Astrocyte (in vitro differentiated cells and primary cell): Measurements from ENCODE around the gene COG7. TPM values are rescaled to one million over a fixed set of nuclear protein-coding genes. Genes with fewer than 3 reads are reported as not detected.
A peak's percentile ranks its signal among the peaks of the same experiment; 100 is the strongest.

Experiments
- DNase-seq: peaks from one replicate; pipeline ENCODE4 v3.0.0-alpha.2; 2010; ENCODE audit warnings: low read depth
- FAIRE-seq: peaks from 2 replicates; lab custom pipeline; 2011; peaks lifted over from hg19 to GRCh38; lab: Jason Lieb, UNC
- H2AFZ ChIP-seq: 2 replicates; pipeline ENCODE4 v1.6.0; 2012; ENCODE audit warnings: low read depth, low read length, inconsistent platforms
- H3K27ac ChIP-seq: 2 replicates; pipeline ENCODE4 v1.5.1; 2011; ENCODE audit warnings: low read depth, low read length, inconsistent platforms
- H3K27me3 ChIP-seq: 2 replicates; pipeline ENCODE4 v1.6.0; 2011; ENCODE audit warnings: low read length, inconsistent platforms; ENCODE audit not compliant: insufficient read depth
- H3K36me3 ChIP-seq: 2 replicates; pipeline ENCODE4 v1.5.1; 2011; ENCODE audit warnings: low read length, inconsistent platforms; ENCODE audit not compliant: insufficient read depth
- H3K4me1 ChIP-seq: 2 replicates; pipeline ENCODE4 v1.5.1; 2011; ENCODE audit warnings: low read length, inconsistent platforms; ENCODE audit not compliant: insufficient read depth
- H3K4me2 ChIP-seq: 2 replicates; pipeline ENCODE4 v1.6.0; 2012; ENCODE audit warnings: low read length, inconsistent platforms
- H3K4me3 ChIP-seq: 2 replicates; pipeline ENCODE4 v1.5.1; 2011; ENCODE audit warnings: low read depth, mild to moderate bottlenecking, low read length, inconsistent platforms; ENCODE audit not compliant: insufficient read depth
- H3K79me2 ChIP-seq: 2 replicates; pipeline ENCODE4 v1.6.0; 2012; ENCODE audit warnings: mild to moderate bottlenecking, low read length, inconsistent platforms; ENCODE audit not compliant: insufficient read depth
- H3K9ac ChIP-seq: 2 replicates; pipeline ENCODE4 v1.6.0; 2012; ENCODE audit warnings: mild to moderate bottlenecking, low read length, inconsistent platforms
- H3K9me3 ChIP-seq: 2 replicates; pipeline ENCODE4 v1.5.1; 2012; ENCODE audit warnings: low read depth, mild to moderate bottlenecking, low read length, inconsistent platforms; ENCODE audit not compliant: insufficient read depth
- H4K20me1 ChIP-seq: 2 replicates; pipeline ENCODE4 v1.6.0; 2012; ENCODE audit warnings: low read length, inconsistent platforms; ENCODE audit not compliant: insufficient read depth
- H3K27ac Mint-ChIP-seq: one replicate; pipeline ENCODE4 v1.8.0; 2021; ENCODE audit warnings: mild to moderate bottlenecking, mixed read lengths; ENCODE audit not compliant: unreplicated experiment
- H3K27me3 Mint-ChIP-seq: one replicate; pipeline ENCODE4 v1.8.0; 2021; ENCODE audit warnings: low read depth, mixed read lengths; ENCODE audit not compliant: unreplicated experiment
- H3K36me3 Mint-ChIP-seq: one replicate; pipeline ENCODE4 v1.8.0; 2021; ENCODE audit warnings: low read depth, mixed read lengths; ENCODE audit not compliant: unreplicated experiment
- H3K4me1 Mint-ChIP-seq: one replicate; pipeline ENCODE4 v1.8.0; 2021; ENCODE audit warnings: low read depth, mixed read lengths; ENCODE audit not compliant: unreplicated experiment
- H3K4me3 Mint-ChIP-seq: one replicate; pipeline ENCODE4 v1.8.0; 2021; ENCODE audit warnings: mild to moderate bottlenecking, moderate library complexity, mixed read lengths; ENCODE audit not compliant: unreplicated experiment
- H3K9me3 Mint-ChIP-seq: one replicate; pipeline ENCODE4 v1.8.0; 2021; ENCODE audit warnings: mild to moderate bottlenecking, mixed read lengths; ENCODE audit not compliant: unreplicated experiment
- EZH2 ChIP-seq: IDR thresholded peaks from 2 replicates; pipeline ENCODE4 v1.6.1; 2012; ENCODE audit warnings: mild to moderate bottlenecking, low read length, inconsistent platforms; ENCODE audit not compliant: insufficient read depth
- total RNA-seq: library from RNA; stranded (reverse); gene quantifications from 2 replicates; pipeline ENCODE4 v1.2.1, GENCODE V29; 2021
- TF ChIP-seq, protein P1 (sequence below): IDR thresholded peaks from 2 replicates; pipeline ENCODE4 v1.5.1; 2011; ENCODE audit warnings: low read depth, mild to moderate bottlenecking, inconsistent platforms, low read length, moderate library complexity; ENCODE audit not compliant: insufficient read depth

Gene COG7
- total RNA-seq, 1 donor from 2014 or later: 19.8 TPM

DNA sequence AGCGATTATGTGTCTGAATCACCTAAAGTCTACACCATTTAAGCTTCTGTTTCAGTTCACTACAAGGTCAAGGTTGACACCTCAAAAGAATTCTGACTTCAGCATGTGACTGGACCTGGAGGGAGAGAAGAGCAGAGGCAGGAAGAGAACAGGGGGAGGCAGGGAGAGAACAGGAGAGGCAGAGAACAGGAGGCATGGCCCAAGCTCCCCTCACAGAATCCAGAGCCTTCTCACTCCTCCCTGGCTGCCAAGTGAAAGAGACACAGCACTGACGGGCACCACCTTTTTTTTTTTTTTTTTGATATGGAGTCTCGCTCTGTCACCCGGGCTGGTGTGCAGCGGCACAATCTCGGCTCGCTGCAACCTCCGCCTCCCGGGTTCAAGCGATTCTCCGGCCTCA is 45.9 kb upstream of the COG7 start:
- no peak for FAIRE-seq
- H3K27ac Mint-ChIP-seq: no peak overlapping the region

DNA sequence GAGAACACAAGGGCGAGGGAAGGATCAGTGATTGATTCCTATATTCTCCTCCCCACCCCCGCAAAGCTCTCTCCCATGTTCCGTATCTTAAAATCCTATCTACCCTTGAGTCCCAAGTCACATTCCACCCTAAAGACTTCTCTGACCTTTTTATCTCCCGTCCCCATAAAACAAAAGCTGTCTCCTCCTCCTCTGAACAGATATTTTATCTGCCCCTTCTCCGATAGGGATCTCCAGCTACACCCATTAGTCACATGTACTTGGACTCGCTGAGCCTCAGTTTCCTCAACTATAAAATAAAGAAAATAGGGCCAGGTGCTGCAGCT is 44.5 kb upstream of the COG7 start:
- FAIRE-seq (no peak), DNase-seq (no peak)
- H3K79me2 ChIP-seq: peaks cover 56% of the 10 kb centered on the region
- no peaks in the 10 kb centered on the region for H3K36me3 ChIP-seq
- no peak overlapping the region for H3K9ac ChIP-seq
- Mint-ChIP-seq H3K27me3 (no peaks in the 10 kb centered on the region), H3K36me3 (peaks cover 17% of the 10 kb centered on the region), H3K4me1 (peaks cover 17% of the 10 kb centered on the region), H3K27ac (peak overlapping the region; percentile 36), H3K9me3 (no peaks in the 10 kb centered on the region), H3K4me3 (no peak overlapping the region)
- H3K9me3 ChIP-seq: no peaks in the 10 kb centered on the region
- peak overlapping the region; percentile 26 for H3K4me2 ChIP-seq
- H3K27me3 ChIP-seq: no peaks in the 10 kb centered on the region
- no peak overlapping the region for H3K4me3 ChIP-seq
- no peak overlapping the region for H2AFZ ChIP-seq
- H4K20me1 ChIP-seq: peaks cover 76% of the 10 kb centered on the region
- no peak overlapping the region for H3K27ac ChIP-seq
- no peak for TF ChIP-seq EZH2
- TF ChIP-seq, protein P1, sequence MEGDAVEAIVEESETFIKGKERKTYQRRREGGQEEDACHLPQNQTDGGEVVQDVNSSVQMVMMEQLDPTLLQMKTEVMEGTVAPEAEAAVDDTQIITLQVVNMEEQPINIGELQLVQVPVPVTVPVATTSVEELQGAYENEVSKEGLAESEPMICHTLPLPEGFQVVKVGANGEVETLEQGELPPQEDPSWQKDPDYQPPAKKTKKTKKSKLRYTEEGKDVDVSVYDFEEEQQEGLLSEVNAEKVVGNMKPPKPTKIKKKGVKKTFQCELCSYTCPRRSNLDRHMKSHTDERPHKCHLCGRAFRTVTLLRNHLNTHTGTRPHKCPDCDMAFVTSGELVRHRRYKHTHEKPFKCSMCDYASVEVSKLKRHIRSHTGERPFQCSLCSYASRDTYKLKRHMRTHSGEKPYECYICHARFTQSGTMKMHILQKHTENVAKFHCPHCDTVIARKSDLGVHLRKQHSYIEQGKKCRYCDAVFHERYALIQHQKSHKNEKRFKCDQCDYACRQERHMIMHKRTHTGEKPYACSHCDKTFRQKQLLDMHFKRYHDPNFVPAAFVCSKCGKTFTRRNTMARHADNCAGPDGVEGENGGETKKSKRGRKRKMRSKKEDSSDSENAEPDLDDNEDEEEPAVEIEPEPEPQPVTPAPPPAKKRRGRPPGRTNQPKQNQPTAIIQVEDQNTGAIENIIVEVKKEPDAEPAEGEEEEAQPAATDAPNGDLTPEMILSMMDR: no peak
- H3K4me1 ChIP-seq: peaks cover 12% of the 10 kb centered on the region

More for the DNA sequence above, 45.9 kb upstream of the COG7 start:
- H3K4me2 ChIP-seq: no peak overlapping the region
- Mint-ChIP-seq H3K36me3 (peaks cover 13% of the 10 kb centered on the region), H3K27me3 (no peaks in the 10 kb centered on the region), H3K4me1 (peaks cover 26% of the 10 kb centered on the region), H3K9me3 (no peaks in the 10 kb centered on the region), H3K4me3 (no peak overlapping the region)
- H3K4me3 ChIP-seq: no peak overlapping the region
- no peak for TF ChIP-seq EZH2
- TF ChIP-seq, protein P1: no peak
- H3K79me2 ChIP-seq: peaks cover 66% of the 10 kb centered on the region
- no peaks in the 10 kb centered on the region for H3K36me3 ChIP-seq
- H4K20me1 ChIP-seq: peaks cover 74% of the 10 kb centered on the region
- no peaks in the 10 kb centered on the region for H3K9me3 ChIP-seq
- no peaks in the 10 kb centered on the region for H3K27me3 ChIP-seq
- no peak overlapping the region for H3K9ac ChIP-seq
- no peak for DNase-seq
- no peak overlapping the region for H2AFZ ChIP-seq
- H3K4me1 ChIP-seq: peaks cover 4% of the 10 kb centered on the region
- no peak overlapping the region for H3K27ac ChIP-seq

DNA sequence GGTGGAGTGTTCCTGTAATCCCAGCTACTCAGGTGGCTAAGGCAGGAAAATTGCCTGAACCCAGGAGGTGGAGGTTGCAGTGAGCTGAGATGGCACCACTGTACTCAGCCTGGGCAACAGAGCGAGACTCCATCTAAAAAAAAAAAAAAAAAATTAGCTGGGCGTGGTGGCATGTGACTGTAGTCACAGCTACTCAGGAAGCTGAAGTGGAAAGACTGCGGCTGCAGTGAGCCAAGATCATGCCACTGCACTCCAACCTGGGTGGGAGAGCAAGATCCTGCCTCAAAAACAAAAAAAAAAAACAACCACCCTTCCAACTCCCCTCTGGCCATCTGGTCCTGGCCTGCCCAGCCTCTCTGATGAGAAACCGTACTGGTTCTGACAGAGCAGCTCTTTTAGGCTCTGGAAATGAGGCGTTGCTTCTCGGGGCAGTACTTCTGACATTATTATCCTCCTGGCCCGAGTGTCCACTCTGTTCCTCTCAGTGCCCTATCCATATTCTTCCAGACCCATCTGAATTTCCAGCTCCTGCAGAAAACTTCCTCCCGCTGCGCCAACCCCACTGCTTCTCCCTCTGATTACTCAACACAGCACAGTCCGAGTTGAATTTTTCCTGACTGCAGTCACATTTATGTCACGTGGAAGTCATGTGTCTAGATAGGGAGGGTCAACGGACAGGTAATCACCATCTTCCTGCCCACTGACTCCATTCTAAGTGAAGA is 44.0 kb upstream of the COG7 start:
- FAIRE-seq: peak; percentile 26
- no peak overlapping the region for H3K4me3 ChIP-seq
- H3K27ac ChIP-seq: no peak overlapping the region

More for the DNA sequence above, 44.0 kb upstream of the COG7 start:
- Mint-ChIP-seq H3K27me3 (no peaks in the 10 kb centered on the region), H3K36me3 (peaks cover 14% of the 10 kb centered on the region), H3K4me3 (no peak overlapping the region), H3K4me1 (peaks cover 18% of the 10 kb centered on the region), H3K9me3 (no peaks in the 10 kb centered on the region), H3K27ac (no peak overlapping the region)
- Histone ChIP-seq H3K9ac (no peak overlapping the region), H4K20me1 (peaks cover 75% of the 10 kb centered on the region), H3K79me2 (peaks cover 51% of the 10 kb centered on the region), H3K27me3 (no peaks in the 10 kb centered on the region), H3K4me2 (peak overlapping the region; percentile 26), H3K36me3 (no peaks in the 10 kb centered on the region), H2AFZ (no peak overlapping the region), H3K4me1 (peaks cover 18% of the 10 kb centered on the region), H3K9me3 (no peaks in the 10 kb centered on the region)
- no peak for TF ChIP-seq EZH2
- TF ChIP-seq, protein P1: no peak
- DNase-seq: no peak
